ENCODE results near the gene CDS2.

Gene CDS2

GRCh38 chr20:5156675-5157448, 30.1 kb downstream of the CDS2 start:
- ChIA-PET POLR2A (interaction anchor here (0.9 kb wide), 1 partner anchor 30 kb away, joined by 3 read pairs; the partner anchor contains the start of gene CDS2), CTCF (interaction anchor here (0.5 to 1.8 kb wide), 7 partner anchors 10 to 916 kb away, joined by 3 to 8 read pairs (median 3); no protein-coding TSS in a partner anchor)
- no peaks in the 10 kb centered on the region for H3K9me3 ChIP-seq (ENCODE audit: control insufficient read depth, insufficient read depth, low read depth, low read length)
- 0 out of 2 replicates have a peak, but pooled peaks cover 6% of the 10 kb centered on the region for H3K4me1 ChIP-seq (ENCODE audit: control insufficient read depth, insufficient read depth, low read length)
- no peak overlapping the region for H3K27ac ChIP-seq (ENCODE audit: extremely low read depth, low read depth, low read length)
- H3K4me3 ChIP-seq (ENCODE audit: low read depth, low read length) = no peak overlapping the region
- TF ChIP-seq PRDM10 (tag by site-specific recombination; IDR thresholded peaks at IDR 0.05) (no peak), ZNF792 (tag by site-specific recombination; IDR thresholded peaks at IDR 0.05) (no peak), GFI1B (tag by site-specific recombination; IDR thresholded peaks at IDR 0.05) (no peak), ZNF776 (tag by site-specific recombination; IDR thresholded peaks at IDR 0.05; ENCODE audit: borderline replicate concordance) (no peak), ZNF664 (tag by site-specific recombination; IDR thresholded peaks at IDR 0.05) (no peak), ZNF335 (tag by site-specific recombination; conservative IDR thresholded peaks at IDR 0.05) (no peak)
- H3K36me3 ChIP-seq (ENCODE audit: control insufficient read depth in 2 of 2, insufficient read depth in 1 of 2, low read length in 2 of 2) = no peaks in the 10 kb centered on the region; a peak in 1 of 3 replicates

DNA sequence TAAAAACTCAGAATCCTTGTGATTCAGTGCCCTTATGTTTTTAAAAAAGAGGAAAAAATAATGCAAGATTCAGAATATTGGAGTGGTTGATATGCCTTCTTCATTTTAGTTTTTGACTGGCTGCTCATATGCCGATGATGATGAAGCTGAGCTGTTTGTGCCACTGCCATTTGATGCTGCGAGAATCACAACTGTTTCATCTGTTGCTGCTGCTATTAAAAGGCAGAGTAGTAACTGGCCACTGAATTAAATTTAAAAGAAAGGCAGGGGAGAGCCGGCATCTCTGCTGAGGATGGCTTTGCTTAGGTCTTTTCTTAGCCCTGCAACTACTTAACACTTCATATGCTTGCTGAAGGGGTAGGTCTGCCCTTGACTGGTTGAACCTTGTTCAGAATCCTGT, 33.1 kb downstream of the CDS2 start:
- ChIA-PET POLR2A (no interaction called here), CTCF (no interaction called here)
- Histone ChIP-seq H3K27ac (ENCODE audit: extremely low read depth, low read depth, low read length) (no peak overlapping the region), H3K9me3 (ENCODE audit: control insufficient read depth, insufficient read depth, low read depth, low read length) (no peaks in the 10 kb centered on the region), H3K36me3 (ENCODE audit: control insufficient read depth in 2 of 2, insufficient read depth in 1 of 2, low read length in 2 of 2) (no peaks in the 10 kb centered on the region; a peak in 1 of 3 replicates), H3K4me1 (ENCODE audit: control insufficient read depth, insufficient read depth, low read length) (peaks cover 3% of the 10 kb centered on the region; the same call in 1 of the 2 replicates), H3K4me3 (ENCODE audit: low read depth, low read length) (no peak overlapping the region)
- TF ChIP-seq PRDM1 (tag by site-specific recombination; IDR thresholded peaks at IDR 0.05) (no peak), ZNF404 (tag by site-specific recombination; IDR thresholded peaks at IDR 0.05) (no peak), ZNF266 (tag by site-specific recombination; IDR thresholded peaks at IDR 0.05; ENCODE audit: low read depth) (no peak), ZNF311 (tag by site-specific recombination; IDR thresholded peaks at IDR 0.05; ENCODE audit: borderline replicate concordance) (no peak), GLIS2 (tag by site-specific recombination; IDR thresholded peaks at IDR 0.05) (no peak), ZNF146 (tag by site-specific recombination; IDR thresholded peaks at IDR 0.05) (no peak), ZBTB21 (tag by site-specific recombination; IDR thresholded peaks at IDR 0.05) (no peak), ZNF10 (tag by site-specific recombination; IDR thresholded peaks at IDR 0.05) (no peak), ZNF398 (tag by site-specific recombination; IDR thresholded peaks at IDR 0.05) (no peak), ZFHX2 (tag by site-specific recombination; conservative IDR thresholded peaks at IDR 0.05) (no peak), ZNF184 (tag by site-specific recombination; IDR thresholded peaks at IDR 0.05) (no peak), ZNF837 (tag by site-specific recombination; IDR thresholded peaks at IDR 0.05) (no peak), SCRT2 (tag by site-specific recombination; IDR thresholded peaks at IDR 0.05) (no peak)
- TF ChIP-seq, protein P1, sequence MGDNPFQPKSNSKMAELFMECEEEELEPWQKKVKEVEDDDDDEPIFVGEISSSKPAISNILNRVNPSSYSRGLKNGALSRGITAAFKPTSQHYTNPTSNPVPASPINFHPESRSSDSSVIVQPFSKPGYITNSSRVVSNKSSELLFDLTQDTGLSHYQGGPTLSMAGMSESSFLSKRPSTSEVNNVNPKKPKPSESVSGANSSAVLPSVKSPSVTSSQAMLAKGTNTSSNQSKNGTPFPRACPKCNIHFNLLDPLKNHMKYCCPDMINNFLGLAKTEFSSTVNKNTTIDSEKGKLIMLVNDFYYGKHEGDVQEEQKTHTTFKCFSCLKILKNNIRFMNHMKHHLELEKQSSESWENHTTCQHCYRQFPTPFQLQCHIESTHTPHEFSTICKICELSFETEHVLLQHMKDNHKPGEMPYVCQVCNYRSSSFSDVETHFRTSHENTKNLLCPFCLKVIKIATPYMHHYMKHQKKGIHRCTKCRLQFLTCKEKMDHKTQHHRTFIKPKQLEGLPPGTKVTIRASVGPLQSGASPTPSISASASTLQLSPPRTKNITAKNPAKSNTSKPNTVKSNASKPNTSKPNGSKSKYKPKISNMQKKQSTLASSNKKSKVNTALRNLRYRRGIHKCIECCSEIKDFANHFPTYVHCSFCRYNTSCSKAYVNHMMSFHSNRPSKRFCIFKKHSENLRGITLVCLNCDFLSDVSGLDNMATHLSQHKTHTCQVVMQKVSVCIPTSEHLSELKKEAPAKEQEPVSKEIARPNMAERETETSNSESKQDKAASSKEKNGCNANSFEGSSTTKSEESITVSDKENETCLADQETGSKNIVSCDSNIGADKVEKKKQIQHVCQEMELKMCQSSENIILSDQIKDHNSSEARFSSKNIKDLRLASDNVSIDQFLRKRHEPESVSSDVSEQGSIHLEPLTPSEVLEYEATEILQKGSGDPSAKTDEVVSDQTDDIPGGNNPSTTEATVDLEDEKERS (tag by site-specific recombination; IDR thresholded peaks at IDR 0.05) = no peak
- TF ChIP-seq, protein P2, sequence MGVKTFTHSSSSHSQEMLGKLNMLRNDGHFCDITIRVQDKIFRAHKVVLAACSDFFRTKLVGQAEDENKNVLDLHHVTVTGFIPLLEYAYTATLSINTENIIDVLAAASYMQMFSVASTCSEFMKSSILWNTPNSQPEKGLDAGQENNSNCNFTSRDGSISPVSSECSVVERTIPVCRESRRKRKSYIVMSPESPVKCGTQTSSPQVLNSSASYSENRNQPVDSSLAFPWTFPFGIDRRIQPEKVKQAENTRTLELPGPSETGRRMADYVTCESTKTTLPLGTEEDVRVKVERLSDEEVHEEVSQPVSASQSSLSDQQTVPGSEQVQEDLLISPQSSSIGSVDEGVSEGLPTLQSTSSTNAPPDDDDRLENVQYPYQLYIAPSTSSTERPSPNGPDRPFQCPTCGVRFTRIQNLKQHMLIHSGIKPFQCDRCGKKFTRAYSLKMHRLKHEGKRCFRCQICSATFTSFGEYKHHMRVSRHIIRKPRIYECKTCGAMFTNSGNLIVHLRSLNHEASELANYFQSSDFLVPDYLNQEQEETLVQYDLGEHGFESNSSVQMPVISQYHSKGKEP (tag by site-specific recombination; IDR thresholded peaks at IDR 0.05) = no peak

Data from HEK293 (cell line).